OCI-LY3 (cell line): ENCODE results near the gene RPS6KA4.

Experiments used
- EZH2phosphoT487 ChIP-seq: fragments of 200-600 bp; shearing (Covaris generic); IDR thresholded peaks from 2 replicates; pipeline ENCODE4 v1.6.1; 2018; ENCODE audit warnings: antibody characterized with exemption, mixed run types, low read depth
- TF ChIP-seq, protein P1 (sequence below): fragments of 200-600, 300-600 bp; sonication (generic); IDR thresholded peaks from 2 replicates; pipeline ENCODE4 v1.5.1; 2014; ENCODE audit warnings: antibody characterized with exemption, low read length, low read depth

GRCh38 chr11:64314805-64315561, 44.0 kb upstream of the RPS6KA4 start:
- TF ChIP-seq, protein P1, sequence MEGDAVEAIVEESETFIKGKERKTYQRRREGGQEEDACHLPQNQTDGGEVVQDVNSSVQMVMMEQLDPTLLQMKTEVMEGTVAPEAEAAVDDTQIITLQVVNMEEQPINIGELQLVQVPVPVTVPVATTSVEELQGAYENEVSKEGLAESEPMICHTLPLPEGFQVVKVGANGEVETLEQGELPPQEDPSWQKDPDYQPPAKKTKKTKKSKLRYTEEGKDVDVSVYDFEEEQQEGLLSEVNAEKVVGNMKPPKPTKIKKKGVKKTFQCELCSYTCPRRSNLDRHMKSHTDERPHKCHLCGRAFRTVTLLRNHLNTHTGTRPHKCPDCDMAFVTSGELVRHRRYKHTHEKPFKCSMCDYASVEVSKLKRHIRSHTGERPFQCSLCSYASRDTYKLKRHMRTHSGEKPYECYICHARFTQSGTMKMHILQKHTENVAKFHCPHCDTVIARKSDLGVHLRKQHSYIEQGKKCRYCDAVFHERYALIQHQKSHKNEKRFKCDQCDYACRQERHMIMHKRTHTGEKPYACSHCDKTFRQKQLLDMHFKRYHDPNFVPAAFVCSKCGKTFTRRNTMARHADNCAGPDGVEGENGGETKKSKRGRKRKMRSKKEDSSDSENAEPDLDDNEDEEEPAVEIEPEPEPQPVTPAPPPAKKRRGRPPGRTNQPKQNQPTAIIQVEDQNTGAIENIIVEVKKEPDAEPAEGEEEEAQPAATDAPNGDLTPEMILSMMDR: no peak
- no peak for TF ChIP-seq EZH2phosphoT487
